NCI-H2107 treated with DMSO at 0.1 percent for 48 hours (cell line): Measurements from ENCODE around the gene COL13A1.

ENCODE experiments used
- DNase-seq: peaks from one replicate; lab custom pipeline; 2025; ENCODE audit not compliant: unreplicated experiment; lab: John Stamatoyannopoulos, UW

COL13A1 gene

DNA sequence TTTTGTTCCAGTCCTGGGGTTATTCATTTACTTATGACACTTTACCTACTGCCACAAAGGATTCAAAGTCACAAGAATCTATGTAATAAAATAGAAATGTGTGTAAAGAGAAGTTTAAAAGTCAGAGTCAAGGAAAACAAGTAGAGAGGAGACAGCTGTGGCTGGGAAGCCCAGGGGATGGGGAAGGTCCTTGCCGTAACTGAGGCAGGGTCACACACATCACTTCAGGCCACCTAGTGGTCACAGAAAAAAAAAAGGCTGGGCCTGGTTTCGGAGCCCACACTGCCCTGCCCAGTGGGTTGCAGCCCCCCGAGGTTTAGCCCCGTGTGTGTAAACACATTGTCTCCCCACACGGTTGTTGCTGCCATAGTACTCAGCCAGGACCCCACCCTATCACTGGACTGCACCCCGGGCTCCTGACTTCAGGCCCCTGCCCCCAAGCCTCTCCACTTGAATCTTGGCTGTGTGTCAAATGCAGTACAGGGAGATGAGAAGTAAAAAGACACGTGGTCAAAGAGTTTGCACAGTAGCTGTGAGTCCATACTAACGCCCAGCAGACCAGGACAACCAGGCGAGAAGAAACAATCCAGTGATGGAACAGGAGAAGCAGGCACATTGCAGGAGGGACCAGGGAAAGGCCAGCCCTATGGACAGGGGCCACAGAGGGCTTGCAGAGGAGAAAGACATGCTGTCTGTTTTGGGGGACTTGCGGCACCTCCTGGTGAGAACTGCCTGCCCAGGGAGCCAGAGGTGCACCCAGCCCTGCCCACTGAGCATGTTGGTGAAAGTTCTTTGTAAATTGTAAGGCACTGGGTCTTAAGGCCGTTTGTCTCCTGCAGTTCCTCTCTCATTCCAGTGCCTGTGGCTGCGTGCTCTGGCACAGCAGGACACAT is 159.5 kb downstream of the COL13A1 start:
- DNase-seq, result no peak

DNA sequence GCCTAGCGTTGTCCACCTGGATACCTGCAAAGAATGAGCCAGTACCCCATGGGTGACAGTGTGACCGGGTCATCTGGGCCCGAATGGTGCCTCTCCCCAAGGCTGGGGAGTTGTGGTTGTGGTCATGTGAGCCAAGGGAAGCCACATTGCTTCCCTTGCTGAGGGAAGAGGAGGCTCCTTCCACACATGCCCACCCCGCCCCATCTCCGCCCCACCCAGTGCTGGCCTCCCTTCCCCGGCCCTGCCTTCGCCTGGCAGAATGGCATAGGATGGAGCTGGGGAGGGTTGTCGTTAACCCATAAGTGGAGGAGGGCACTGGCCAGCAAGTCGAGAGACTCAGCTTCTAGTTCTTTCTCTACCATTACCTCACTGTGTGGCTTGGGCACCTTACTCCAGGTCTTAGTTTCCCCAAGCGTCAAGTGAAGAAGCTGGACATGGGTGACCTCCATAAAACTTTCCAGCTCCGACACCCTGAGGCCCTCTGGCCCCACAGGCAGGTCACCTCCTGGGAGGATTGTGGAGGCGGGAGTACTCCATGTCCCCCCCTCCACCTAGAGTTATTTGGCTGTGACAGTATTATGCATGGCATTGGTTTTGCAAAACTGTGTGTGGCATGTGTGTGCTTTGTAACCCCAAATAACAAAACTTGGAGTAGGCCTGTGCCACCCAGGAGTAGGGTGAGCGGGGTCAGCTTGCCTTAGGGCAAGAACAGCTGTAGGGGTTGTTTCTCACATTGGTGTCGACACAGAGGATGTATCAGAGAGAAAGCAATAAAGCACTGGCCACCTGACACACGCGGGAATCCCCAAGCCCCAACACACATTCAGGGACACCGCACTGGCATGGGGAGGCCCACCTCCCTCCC is 160.4 kb downstream of the COL13A1 start:
- DNase-seq, result no peak

DNA sequence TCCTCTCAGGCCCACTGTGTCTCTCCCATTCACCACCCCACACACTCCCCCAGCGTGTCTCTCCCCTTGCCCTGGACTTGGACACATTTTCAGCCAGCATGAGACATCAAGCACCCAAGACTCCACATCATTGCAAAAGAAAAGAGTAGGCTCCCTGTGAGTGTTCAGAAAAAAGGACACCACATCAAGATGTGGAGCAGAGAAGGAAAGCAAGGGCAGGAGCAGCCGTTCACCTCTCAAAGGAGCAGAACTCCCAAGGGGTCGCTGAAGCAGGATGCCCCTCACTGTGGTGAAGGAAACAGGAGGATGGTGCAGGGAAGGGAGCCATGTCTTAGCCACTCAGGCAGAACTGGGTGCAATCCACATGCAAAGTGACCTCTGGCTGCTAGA is 161.0 kb downstream of the COL13A1 start:
- DNase-seq, result no peak

DNA sequence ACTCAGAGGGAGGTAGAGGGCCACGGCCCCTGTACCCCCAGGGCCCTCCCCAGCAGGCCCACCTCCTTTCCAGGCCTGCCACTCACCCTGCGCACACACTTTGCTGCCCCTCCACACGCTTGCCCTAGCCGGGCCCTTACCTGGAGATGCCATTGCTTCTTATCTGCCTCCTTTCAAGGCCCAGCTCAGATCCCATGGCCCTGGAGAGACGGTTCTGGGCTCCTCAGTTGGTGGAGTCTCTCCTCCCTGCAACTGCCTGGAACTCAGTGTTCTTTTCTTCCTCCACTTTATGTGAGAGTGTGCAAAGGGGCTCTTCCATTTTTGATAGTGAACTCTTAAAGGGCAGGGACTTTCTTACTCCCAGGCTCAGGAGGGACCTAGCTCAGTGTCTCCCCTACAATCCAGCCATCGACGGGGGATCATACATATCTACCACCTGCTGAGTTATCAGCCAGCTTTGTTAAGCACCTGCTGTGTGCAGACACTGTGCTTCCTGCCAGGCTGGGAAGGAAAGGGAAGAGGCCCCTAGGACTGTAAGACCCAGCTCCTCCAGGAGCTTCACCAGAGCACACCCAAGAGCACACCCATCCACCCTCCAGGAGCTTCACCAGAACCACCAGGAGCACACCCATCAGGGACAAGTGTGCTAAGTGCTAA is 161.6 kb downstream of the COL13A1 start:
- no peak for DNase-seq

DNA sequence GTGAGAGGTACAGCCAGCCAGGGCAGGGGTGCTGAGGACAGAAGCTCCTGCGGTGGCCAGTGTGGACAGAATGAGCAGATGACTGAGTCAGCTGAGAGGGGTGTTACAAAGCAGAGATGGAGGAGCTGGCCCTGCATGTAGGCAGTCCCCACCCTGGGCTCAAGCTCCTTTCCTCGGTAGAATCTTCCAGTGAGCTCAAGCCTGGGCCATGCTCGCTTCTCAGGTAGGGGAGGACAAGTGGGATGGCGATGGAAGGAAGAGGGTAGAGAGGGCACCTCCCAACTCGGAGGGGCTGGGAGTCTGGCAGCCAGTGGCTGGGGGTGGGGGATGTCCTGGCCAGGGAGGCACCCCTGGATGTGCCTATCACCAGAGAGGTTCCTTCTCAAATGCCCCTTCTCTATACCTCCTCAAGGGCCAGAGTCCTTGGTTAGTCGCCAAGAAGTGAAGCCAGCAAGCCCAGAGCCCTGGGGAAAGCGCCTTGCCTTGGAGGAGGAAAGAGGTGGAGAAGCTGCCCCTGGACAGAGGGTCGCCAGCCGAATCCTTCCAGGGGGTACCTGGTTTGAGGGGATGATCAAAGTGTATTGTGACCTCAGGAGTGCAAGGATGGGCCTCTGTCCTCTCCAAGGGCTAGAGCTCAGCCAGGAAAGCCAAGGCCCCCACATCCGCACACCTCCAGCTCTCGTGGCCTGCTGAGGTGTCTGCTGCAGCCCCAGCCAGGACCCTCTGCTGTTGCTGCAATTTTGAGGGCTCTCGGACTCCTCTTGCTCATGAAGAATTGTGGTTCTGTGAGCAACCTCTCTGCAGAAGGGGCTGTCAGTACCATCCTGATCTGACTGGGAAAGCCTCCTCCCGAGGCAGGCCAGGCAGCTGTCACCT is 162.4 kb downstream of the COL13A1 start:
- no peak for DNase-seq

DNA sequence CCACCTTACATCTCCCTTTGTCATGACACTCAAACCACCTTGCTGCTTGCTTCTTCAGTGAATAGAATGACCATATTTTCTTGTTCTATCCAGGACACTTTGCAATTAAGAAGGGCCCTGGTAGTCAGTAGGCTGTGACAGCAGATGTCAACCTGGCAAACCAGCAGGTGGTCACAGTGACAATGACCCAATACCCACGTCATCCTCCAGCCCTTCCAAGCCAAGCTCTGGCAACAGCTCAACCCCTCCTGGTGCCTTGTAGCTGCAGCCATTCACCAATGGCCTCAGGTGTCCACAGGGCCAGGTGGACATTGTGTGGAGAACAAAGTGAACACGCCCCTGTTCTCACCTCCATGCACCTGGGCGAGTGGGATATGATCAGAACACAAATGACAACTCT is 163.4 kb downstream of the COL13A1 start:
- no peak for DNase-seq

DNA sequence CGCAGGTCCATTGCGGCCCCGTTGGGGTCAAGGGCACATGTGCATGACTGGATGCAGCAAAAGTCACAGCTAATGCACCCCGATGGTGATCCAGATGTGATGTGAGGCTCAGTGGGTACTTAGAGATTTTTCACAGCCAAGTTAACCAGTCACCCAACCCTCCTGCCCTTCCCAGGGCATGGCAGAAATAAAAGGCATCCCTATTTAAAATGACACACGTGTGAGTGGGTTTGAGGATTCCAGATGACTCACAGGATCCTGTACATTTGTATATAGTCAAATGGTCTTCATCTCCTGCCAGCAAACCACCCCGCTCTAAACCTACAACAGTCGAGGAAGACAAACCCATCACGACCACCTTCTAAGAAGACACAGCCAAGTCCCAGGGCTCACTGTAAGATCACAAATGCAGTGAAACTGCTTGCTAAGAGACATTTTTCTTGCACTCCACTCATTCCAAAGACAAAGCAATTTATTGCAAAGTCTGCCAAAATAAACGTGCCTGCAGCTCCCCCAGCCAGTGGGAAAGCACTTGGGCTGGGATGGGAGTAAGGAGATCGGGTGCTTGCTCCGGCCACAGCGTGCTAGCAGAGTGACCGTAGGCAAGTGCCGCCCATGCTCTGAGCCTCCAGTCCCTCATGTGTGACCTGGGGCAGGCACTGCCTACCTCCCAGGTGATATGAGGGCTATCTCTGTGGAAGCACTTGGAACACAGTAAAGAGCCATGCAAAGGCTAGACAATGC is 164.4 kb downstream of the COL13A1 start:
- DNase-seq, result no peak

DNA sequence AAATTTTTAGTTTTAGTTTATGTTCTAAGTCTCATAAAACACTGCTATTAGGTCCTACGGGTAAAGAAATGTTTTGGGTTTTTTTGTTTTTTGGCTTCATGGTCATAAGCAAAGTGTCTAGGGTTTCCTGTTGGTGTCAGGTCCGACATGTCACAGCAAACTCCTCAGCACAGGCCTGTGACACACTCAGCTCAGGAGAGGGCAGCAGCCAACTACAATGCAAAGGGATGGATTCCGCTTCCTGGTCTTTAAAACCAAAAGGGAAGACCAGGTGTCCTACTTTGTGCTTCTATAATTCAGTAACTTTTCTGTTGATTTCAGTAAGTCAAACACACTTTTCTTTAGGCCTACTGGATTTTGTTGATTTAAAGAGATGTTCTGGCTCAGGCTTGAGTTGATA is 167.1 kb downstream of the COL13A1 start:
- DNase-seq, result peak; percentile 36

DNA sequence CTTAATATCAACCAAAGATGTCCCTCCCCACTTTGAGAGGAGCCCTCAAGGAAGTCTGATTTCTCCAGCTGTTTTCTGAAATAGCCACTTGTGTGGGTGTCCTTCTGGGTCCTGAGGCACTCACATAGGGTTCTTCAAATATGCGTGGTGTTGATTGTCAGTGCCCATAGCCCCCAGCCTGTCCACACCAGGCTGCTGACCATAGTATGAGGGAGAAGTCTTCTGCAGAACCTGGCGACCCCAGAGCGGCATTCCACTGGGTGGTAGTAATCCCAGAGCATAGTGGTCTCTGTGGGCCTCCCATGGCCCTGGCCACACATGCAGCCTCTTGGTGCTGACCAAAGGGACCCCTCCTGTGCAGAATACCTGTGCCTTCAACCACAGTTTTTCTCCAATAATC is 168.3 kb downstream of the COL13A1 start:
- DNase-seq, result no peak

DNA sequence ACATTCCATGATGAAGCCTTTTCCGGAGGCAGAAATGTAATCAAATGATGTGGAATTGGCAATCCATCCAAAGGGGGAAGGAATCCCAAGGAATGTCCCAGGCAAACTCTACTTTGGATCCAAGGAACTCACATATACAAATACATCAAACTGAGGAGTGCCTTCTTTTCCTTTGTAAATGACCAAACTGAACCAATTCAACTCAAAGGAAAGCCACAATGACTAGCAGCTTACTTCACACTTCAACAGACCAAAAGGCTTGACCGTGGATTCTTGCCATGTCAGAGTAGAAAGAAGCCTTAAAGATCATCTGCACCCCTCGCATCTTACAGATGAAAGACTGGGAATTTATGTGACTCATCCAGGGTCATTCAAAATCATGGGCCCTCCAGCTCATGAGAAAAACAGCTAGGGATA is 171.3 kb downstream of the COL13A1 start:
- no peak for DNase-seq

DNA sequence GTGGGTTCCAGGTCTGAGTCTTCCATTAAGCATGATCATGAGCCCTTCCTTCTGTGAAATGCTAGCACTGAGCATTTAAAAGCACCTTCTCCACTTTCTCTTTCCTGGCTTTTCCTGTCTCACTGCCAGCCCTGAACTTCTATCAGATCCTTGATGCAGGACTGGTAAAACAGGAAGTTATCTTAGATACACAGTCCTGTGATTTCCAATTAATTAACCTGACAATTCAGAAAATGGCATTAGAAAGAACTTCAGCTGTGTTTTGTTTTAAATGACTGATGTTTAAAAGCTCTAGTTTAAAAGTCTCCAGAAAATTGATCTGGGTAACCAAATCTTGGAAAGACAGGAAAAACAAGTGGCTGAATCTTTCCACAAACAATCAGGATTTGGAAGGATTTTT is 172.0 kb downstream of the COL13A1 start:
- no peak for DNase-seq

DNA sequence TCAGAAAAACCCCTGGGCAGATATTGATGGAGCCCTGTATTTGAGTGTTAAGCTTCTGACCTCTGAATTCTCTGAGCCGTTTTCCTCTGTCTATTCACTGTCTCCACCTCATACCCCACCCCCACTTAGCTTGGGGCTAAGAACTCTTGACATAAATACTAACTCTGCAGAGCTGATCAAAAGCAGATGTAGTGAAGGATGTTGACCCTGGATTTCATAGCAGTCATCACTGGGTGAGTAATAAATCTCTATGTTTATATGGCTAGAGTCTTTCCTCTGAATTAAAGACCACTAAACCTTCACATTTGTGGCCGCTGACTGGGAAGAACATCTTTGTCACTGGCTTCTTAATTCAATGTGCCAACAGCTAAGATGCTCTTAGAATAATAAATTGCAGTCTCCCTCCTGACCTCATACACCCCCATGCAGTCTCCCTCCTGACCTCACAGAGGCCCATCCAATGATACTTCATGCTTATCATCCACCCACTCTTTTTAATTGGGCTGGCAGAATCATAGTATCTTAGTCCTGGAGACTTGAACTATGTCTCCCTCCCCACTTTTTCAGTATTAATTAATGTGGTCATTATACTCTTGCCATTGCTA is 172.9 kb downstream of the COL13A1 start:
- DNase-seq, result no peak

DNA sequence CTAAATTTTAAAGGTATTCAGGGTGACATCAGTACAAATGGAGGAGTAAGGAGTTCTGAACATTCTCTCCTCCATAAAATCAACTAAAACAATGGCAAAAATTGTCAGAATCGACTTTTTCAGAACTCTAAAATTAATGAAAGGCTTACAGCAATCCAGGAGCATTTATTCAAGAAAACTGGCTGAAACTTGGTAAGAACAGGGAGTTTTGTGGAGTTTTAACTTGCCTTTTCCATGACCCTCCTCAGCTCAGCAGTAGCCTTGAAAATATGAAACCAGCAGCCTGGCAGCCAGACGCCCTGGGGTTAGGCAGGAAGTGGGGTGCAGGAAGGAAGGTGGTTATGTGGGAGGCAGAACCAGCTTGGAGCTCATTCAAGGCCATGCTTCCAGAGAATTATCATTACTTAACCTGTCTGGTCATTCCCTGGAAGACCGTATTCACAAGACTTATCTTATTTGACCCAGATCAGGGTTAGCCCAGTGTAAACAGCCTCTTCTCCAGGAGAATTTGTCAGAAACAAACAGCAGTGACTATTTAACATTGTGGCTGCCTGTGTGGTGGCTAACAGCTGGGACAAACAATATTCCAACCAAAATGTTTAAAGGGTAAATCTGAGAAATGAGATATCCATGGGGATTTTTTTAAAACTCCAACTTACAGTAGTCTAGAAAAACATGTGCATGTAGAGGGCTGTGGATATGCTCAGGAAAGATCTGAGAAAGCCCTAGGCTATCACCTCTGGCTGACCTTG is 175.3 kb downstream of the COL13A1 start:
- no peak for DNase-seq

DNA sequence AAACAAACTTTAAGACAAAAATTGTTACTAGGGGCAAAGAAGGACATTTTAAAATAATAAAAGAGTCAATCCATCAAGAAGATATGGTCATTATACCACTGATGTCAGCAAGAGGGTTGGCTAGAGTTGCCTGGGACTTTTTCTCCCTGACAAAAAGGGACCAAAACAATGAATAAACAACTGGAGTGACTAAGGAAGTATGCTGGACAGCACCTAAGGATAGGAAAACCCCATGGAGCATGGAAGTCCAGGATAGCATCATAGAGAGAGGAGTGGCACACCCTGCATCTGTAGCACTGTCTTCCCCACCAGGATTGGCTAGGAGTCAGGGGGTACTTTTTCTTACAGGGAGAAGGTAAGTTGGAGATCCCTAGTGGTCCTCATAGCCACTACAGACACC is 177.5 kb downstream of the COL13A1 start:
- DNase-seq, result no peak

DNA sequence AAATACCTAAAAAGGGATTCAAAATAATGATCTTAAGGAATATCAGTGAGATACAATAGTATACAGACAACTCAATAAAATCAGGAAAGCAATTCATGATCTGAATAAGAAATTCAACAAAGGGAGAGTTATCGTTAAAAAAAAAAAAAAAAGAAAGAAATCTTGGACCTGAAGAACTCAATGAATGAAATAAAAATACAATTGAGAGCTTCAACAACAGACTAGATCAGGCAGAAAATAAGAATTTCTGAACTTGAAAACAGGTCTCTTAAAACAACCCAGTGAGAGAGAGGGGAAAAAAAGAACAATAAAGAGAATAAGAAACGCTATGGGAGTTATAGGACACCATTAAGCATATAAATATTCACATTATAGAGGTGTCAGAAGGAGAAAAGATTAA is 179.0 kb downstream of the COL13A1 start:
- DNase-seq, result no peak

DNA sequence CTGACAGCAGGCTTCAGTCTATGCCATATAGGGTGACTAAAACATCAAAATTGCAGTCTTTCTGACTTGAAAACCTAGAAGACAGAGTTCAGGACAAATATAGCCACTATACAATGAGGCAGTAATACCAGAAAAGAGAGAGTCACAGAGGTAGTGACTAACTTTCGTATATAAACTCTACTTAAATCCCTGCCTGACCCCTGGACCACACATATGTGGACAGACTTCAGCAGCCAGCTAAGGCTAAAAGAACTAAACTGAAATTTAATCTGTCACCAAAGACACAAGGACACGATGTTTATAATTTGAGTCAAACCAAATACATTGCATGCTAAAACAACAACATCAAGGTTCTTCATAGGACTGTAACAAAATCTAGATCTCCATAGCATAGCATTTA is 186.4 kb downstream of the COL13A1 start:
- DNase-seq, result no peak

DNA sequence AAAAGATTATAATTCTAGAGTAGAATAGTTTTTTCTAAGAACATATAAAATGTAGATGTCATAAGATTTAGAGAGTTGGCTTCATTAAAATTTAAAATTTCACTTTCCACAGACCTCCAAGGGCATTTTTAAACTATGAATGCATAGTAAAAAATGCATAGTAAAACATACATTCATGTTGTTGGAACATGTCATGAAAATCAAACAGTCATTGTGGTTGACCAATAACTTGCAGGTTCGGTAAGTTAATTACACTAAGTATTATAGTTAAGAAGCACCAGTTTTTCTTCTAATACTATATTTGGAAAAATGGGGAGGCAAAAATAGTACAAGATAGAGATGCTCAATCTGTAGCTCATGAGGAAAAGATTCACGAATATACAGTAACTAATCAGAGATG is 189.4 kb downstream of the COL13A1 start:
- no peak for DNase-seq

DNA sequence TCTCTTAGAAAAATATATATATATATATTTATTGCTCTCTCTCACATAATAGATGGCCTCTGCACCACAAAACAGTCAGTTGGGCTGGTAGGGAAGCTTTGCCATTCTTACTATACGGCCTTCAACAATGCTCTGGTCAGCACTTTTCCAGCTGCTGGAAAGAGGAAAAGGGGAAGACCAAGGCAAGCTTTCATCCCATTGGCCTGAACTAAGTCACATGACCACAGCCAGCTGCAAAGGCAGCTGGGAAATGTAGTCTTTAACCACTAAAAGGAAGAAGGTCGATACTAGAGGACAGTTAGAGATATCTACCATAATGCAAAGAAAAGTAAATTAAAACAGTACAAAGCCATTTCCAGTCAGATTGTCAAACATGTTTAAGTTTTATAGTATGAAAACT is 192.6 kb downstream of the COL13A1 start:
- DNase-seq, result no peak

DNA sequence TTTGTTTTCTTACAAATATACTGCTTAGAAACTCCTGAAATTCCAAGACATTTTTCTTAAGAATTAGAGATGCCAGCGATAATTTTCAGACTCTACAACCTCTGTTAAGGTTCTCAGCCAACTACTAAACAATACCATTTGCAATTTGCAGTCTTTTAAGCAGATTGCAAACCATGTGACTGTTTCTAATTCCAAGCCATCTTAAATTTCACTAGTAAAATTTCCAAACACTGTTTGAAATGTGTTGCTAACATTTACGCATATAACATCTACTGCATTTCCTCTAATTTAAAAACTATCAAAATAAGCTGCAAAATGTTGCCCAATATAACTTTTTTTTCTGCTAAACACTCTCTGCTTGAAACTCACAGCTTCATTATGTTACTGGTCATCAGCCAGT is 194.9 kb downstream of the COL13A1 start:
- no peak for DNase-seq
